ENCODE results near the gene AMH.

The AMH gene

DNA sequence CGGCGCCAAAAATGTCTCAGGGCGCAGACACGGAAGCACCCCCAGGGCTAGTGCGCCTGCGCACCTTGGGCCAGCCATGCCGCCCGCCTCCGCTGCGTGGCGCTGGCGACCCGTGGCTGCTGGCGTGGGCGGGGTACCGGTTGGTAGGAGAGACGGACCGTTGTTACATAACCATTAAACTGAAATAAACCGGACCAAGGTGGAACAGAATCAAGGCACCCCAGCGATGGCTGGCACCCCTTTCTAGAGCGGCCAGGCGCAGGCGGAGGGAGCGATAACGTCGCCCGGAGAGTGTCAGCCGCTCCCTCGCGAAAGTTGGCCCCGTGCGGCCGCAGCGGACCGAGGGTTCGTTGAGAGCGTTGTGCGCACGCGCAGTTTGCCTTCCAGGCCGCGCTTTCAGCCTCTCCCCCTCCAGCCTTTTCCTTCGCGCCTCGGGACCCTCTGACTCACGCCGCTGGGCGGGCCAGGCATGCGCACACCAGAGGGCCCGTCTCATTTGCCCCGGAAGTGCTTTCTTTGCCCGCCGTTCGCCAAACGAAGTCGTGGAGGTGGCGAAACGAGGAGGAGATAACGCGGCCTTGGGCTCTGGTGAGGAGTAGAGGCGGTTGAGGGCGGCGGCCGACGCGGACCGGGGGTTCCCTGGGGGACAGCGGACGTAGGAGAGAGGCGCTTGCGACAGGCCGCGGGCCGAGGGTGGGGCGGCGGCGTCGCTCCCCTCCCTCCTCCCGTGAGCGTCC lies 12.6 kb upstream of the AMH start, which contains the start of the genes PLEKHJ1 and SF3A2:
PLEKHJ1 (minus strand) TSS at position 16 of the 737 bp plus-strand sequence. CDS start 81 bp downstream, outside the sequence.
SF3A2 (plus strand) TSS at position 511 of the 737 bp plus-strand sequence. CDS start 6,595 bp downstream, outside the sequence.
- peak; percentile 98 for DNase-seq

DNA sequence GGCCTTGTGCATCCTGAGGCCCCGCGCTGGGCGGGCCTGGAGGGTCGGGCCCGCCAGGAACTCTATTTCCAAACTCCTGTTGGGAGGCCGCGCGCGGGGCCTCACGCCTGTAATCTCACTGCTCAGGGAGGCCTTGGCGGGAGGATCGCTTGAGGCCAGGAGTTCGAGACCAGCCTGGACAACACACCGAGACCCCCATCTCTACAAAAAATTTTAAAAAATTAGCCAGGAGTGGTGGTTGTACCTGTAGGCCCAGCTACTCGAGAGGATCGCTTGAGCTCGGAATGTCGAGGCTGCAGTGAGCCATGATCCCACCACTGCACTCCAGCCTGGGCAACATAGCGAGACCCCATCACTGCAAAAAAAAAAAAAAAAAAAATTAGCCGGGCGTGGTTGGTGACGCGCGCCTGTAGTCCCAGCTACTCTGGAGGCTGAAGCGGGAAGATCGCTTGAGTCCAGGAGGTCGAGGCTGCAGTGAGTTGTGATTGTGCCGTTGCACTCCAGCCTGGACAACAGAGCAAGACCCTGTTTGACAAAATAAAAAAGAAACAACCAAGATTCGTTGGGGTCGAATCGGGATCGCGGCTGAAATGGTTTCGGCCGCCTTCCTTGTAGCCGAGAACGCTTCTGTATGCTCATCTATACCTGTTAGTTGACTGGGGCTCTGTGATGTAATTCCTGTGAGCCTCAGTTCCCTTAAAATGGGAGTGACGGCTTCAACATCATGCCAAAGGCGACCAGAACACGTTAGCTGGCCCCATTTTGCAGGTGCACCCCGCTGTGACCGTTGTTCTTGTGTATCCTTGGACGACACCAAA lies 11.9 kb upstream of the AMH start:
- DNase-seq, result no peak

DNA sequence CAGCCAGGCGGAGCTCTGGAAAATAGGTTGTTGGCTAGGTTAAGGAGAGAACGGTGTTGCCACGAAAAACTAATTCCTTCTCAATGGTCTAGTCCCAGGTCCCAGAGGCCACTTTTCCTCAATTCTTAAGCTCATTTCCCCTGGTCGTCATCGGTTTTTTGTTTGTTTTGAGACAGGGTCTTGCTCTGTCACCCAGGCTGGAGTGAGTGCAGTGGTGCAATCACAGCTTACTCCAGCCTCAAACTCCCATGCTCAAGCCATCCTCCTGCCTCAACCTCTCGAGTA lies 11.3 kb upstream of the AMH start:
- DNase-seq, result no peak

DNA sequence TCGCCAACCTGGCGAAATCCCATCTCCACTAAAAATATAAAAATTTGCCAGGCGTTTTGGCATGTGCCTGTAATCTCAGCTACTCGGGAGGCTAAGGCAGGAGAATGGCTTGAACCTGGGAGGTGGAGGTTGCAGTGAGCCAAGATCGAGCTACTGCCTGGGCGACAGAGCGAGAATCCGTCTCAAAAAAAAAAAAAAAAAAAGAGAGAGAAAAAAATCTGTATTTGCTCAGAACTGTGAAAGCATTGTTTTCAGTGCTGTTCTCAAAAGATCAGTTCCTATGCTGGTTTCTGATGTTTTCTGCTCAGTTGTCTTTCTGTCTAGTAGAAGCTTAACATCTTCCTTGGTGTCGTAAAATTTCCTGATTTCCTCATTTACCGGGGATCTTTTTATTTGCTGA lies 9.9 kb upstream of the AMH start:
- DNase-seq, result no peak

DNA sequence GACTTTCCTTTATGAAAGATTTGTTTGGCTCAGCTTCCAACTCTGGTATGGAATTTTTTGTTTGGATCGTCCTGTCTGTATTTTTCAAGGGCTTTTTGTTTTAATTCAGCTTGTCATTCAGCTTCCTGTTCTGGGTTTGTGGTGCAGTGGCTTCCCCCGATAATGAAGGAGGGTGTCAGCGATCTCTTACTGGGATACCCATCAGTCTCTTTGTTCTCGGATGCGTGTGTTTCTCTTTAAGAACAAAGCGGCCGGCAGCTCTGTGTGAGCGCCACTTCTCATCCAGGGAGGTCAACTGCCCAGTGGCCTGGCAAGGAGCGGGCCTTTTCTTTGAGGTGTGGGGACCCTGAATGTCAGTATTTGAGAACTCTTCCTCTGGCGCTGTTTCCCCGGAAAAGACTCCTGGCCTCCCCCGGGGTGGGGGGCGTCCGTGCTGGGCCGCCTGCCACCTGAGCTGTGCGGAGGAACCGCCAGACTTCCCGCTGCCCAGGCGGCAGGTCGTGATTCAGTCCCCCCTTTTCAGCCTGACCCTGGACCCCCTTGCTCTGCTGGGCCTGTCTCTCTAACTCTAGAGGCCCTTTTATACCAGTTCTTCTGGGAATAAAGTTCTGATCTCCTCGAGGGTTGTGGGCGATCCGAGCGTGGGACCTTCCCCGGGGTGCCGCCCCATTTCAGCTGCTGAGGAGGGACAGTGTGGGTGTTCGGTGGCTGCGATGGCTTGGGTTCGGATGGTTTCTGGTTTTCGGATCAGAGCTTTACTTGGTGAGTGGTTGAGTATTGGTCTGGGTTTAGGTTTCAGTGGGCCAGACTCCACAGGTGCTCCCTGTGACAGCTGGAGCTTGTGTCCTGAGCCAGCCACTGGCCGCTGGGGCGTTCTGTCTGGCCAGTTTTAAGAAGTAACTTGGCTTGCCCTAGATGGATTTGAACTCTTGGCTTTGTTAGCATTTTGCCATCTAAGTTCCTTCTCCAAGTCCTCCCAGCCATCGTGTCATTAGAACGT lies 9.1 kb upstream of the AMH start:
- no peak for DNase-seq

DNA sequence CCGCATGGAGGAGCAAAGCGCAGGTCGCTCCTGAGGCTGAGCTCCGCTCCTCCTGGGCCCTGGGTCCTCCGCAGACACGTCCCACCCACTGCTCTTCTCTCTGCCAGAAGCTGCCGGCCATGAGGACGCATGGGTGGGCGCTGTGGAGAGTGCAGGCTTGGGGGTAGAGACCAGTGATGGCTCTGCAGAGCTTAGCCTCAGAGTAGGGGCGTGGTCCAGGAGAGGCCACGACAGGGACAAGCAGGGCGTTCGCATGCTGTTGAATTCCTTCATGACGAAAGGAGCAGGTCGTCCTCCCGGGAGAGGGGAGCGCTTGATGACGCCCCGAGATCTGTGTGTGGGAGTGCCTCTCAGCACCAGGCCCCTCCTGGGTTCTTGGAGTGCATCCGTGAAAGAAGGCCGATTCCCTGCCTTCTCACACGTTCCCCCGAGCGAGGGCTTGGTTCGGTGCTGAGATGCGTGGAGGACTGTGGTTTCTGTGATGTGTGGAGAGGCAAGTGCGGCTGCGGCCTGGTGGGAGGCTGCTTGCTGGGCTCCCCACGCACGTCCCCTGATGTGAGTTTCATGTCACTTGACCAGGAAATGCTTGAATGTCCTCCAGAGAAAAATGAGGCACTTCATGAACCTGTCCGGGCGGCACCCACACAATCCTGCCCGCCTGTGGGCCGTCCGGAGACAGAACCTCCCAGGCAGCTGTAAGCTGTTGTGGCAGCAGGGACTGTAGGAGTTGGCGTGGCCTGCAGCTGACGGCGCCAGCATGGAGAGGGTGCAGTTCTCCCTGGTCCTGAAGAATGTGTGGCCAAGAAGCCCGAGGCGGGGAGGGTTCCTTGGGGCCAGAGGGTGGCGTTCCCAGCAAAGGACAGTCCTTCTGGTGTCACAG lies 8.0 kb upstream of the AMH start:
- DNase-seq, result no peak

DNA sequence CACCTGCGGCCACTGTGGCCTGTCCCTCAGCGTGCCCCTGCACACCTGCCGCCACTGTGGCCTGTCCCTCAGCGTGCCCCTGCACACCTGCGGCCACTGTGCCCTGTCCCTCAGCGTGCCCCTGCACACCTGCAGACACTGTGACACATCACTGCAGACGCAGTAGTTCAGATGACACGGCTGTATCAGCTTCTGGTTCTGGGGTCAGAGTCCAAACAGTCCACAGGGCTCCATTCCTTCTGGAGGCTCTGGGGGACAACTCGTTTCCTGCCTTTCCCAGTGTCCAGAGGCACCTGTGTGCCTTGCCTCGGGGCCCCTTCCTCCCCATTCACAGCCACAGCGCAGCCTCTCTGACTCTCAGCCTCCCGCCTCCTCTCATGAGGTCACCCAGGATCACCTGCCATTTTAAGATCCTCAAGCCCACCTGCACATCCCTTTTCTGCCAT lies 7.0 kb upstream of the AMH start:
- no peak for DNase-seq

DNA sequence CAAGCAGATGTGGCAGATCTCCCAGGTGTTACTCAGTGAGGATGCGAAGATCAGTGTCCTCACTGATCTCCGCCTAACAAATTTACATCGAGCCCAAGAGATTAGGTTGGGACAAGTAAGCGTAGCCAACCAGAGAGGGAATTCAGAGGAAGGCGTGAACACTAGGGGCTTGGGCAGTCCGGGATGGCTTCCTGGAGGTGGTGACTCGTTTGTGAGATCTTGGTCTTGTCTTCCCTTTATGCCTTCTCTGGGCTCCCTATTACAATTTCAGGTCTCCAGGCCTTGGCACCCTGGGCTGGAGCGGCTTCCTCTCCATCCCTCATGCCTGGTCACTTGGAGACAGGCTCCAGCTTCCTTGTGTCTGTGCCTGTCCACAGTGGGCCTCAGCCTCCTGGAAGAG lies 6.3 kb upstream of the AMH start:
- no peak for DNase-seq

DNA sequence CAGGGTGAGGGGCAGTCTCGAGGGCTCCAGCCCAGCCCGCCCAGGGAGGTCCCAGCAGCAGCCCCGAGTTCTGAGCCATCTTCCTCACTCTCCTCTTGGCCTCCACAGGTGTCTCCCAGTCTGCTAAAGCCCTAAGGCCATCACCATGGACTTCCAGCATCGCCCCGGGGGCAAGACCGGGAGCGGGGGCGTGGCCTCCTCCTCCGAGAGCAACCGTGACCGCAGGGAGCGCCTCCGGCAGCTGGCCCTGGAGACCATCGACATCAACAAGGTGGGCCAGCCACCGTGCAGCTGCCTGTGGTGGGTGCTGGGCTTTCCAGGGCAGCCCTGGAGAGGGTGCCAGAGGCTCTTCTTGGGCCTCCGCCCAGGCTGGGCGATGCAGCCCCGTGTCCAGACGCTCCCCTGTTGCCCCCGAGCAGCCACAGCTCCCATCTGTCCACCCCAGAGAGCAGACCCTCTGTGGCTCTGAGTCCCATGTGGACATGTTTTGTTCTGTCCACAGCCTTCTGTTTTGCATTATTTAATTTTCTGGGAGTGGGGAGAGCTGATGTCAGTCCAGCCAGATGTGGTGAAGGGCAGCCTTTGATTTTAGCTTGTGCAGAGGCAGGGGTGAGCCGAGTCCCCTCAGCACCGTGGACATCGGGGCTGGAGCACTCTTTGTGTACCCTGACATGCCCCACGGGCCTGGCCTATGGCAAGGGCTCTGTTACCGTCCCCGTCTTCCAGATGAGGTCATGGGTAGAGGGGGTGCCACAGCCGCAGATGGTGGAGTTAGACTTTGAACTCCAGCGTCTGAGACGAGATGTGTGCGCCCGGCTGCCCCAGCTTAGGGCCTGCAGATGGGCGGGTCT lies 5.6 kb upstream of the AMH start:
- no peak for DNase-seq

DNA sequence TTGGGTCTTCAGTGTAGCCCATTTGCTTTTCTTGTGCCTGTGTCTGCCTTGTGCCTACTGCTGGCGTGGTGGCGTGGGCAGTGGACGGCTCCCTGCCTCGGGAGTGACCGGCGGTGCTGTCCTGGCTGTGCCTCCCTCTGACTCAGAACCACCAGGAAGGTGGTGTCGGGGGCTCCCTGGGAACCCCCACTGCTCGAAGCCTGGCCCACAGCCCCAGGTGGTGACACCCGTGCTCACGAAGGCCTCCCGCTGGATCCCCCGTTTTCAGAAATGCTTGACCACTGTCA lies 5.1 kb upstream of the AMH start:
- no peak for DNase-seq

DNA sequence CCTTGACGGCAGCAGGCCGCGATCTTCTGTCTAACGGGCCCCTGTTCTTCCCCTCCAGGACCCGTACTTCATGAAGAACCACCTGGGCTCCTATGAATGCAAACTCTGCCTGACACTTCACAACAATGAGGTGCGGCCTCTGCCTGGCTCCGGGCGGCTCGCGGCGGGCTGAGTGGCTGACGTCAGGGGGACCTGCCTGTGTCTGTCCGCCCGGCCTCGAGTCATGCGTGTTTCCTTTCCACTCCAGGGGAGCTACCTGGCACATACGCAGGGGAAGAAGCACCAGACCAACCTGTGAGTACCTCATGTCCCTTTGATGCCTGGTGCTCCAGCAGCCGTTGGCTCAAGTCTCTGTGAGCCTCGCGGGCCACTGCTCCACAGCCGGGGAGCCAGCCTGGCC lies 4.6 kb upstream of the AMH start:
- no peak for DNase-seq

DNA sequence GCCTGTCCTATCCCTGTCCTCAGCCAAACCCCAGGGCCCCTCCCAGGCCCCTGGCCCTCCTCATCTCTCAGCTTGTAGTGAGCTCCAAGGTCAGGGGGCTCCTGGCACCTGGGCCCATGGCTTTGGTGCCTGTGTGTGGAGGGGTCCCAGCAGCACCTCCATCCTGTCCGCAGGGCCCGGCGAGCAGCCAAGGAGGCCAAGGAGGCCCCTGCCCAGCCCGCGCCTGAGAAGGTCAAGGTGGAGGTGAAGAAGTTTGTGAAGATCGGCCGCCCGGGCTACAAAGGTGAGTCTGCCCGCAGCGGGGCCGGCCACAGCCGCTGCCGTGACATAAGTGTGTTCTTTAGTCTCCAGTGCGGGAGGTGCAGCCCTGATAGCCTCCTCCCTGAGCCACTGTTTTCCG lies 3.9 kb upstream of the AMH start:
- DNase-seq, result no peak

DNA sequence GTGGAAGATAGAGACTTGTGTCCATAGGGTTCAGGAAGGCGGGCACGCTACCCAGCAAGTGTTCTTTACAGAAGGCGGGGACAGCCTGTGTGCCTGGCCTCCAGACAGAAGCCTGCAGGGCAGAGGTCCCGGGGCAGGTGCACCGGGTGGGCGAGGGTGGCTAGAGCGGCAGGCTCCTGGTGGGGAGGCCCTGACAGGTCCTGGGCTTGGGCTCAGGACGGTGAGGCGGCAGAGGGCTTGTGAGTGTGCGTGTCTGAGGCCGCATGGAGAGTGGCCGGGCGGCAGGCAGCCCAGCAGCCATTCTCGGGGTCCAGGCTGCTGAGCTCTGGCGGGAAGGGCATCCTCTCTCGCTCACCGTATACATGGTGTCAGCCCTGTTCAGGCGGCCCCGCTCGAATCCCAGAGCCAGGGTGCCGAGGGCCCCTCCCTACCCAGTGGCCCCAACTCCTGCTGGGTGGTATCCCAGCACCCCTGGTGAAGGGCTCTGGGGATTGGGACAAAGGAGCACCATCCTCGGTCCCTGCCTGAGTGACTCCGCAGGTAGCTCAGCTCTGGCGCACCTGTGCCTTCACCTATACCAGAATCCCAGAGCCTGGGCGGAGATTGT lies 3.0 kb upstream of the AMH start:
- no peak for DNase-seq

DNA sequence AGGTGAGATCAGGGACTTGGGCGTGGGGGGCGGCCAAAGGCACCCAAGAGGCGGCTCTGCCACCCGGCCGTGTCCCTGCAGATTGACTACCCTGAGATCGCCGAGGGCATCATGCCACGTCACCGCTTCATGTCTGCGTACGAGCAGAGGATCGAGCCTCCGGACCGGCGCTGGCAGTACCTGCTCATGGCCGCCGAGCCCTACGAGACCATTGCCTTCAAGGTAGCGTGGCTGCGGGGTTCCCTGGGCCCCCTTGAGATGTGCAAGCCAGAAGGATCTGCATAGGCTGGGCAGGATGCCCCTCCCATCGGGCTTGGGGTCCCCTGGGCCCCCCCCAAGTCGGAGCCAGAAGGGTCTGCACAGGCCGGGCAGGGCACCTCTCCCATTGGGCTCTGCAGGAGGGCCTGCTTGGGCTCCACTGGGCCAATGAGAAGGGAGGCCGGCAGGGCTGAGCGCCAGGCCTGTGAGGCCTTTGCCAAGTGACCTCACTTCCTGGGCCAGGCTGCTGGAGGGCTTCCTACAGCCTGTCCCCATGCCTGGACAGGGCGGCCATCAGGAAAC lies 2.2 kb upstream of the AMH start:
- no peak for DNase-seq

DNA sequence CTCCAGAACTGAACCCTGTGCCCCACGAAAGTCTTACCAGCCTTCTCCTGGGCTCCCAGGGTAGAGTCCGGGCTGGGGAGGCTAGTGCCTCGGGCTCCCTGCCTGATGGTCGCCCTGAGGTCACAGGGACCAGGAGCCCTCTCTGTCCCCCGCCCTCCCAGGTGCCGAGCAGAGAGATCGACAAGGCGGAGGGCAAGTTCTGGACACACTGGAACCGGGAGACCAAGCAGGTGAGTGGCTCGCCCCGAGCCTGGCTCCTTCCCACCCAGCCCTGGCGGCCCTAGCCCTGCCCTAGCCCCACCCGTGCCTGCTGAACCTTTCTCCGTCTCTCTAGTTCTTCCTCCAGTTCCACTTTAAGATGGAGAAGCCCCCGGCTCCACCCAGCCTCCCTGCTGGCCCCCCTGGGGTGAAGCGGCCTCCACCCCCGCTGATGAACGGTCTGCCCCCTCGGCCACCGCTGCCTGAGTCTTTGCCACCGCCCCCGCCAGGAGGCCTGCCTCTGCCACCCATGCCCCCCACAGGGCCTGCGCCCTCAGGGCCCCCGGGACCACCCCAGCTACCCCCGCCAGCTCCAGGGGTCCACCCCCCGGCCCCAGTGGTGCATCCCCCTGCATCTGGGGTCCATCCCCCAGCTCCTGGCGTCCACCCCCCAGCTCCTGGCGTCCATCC lies 1.6 kb upstream of the AMH start:
- DNase-seq, result no peak

DNA sequence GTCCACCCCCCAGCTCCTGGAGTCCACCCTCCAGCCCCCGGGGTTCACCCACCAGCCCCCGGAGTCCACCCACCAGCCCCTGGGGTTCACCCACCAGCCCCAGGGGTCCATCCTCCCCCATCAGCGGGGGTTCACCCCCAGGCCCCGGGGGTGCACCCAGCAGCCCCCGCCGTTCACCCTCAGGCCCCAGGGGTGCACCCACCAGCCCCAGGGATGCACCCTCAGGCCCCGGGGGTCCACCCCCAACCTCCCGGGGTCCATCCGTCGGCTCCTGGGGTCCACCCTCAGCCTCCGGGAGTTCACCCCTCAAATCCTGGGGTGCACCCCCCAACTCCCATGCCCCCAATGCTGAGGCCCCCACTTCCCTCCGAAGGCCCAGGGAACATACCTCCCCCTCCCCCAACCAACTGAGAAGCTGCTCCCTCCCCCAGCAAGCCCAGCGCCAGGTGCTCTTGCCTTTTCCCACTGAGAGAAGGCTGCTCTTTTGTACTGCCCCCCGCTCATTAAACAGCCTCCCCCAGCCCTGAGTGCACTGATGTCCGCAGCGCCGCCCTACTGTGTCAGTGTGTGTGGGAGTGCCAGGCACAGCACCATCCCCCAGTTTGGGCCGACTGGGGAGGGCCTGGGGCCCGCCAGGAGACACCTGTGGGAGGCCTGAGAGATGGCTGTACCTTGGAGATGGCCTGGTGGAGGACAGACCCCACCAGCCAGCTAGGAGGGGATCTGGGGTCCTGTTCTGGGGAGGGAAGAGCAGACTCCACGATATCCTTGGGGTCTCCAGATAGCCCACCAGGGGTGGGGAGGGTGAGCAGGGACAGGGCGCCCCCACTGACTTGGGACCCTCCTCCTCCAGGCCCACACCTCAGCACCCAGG lies 750 bp upstream of the AMH start:
- DNase-seq, result peak; percentile 65

DNA sequence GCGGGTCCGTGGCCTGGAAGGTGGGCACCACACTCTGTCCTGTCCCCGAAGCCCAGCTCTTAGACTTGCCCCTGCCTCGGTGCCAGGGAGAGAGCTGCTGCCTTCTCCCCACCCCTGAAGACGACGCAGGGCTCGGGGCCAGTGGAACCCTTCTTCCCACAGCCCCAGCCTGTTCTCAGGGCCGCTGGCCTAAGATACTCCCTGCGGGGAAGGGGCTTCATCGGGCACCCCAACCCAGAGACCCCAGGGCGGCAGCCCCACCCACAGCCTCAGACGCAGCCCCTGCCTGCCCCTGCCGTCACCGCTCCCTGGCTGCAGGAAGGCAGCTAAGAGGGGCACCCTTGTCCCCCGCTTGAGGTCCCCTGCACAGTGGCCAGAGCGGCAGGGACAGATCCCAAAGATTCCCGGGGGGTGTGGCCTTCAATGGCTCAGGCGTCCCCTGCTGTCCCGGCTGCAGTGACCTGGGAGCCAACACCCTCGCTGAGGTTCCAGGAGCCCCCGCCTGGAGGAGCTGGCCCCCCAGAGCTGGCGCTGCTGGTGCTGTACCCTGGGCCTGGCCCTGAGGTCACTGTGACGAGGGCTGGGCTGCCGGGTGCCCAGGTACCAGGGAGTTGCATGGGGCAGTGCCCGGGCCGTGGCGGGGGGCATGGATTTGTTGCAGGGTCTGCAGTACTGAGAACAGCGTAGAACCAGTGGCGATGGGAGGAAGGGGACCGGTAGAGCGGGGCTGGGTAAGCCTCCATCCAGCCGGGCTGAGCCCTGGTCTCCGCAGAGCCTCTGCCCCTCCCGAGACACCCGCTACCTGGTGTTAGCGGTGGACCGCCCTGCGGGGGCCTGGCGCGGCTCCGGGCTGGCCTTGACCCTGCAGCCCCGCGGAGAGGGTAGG lies 1.0 kb downstream of the AMH start:
- no peak for DNase-seq

DNA sequence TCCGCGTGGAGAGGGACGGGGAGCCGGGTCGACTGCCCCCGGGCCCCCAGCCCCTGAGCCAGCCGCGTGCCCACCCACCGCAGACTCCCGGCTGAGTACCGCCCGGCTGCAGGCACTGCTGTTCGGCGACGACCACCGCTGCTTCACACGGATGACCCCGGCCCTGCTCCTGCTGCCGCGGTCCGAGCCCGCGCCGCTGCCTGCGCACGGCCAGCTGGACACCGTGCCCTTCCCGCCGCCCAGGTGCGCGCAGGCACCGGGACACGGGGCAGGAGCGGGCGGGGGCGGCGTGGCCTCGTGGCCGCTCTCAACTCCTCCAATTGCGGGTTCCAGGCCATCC lies 1.6 kb downstream of the AMH start:
- no peak for DNase-seq
